Osteoblast (primary cell): ENCODE measurements around the gene OPCML. TPM values are rescaled to one million over a fixed set of nuclear protein-coding genes. Genes with fewer than 3 reads are reported as not detected.

Experiments
- DNase-seq: peaks from one replicate; pipeline ENCODE4 v3.0.0; 2011; ENCODE audit warnings: low spot score, mixed read lengths; ENCODE audit not compliant: insufficient read length; ENCODE audit errors: missing footprints
- H2AFZ ChIP-seq: 2 replicates; pipeline ENCODE4 v1.6.0; 2011; ENCODE audit warnings: mild to moderate bottlenecking, low read length
- H3K27ac ChIP-seq: 2 replicates; pipeline ENCODE4 v1.5.1; 2011; ENCODE audit warnings: mild to moderate bottlenecking, low read depth, low read length, moderate library complexity
- H3K27me3 ChIP-seq: 2 replicates; pipeline ENCODE4 v1.6.0; 2012; ENCODE audit warnings: mild to moderate bottlenecking, control low read depth, inconsistent platforms, low read length, moderate library complexity; ENCODE audit not compliant: insufficient read depth
- H3K36me3 ChIP-seq: 2 replicates; pipeline ENCODE4 v1.5.1; 2011; ENCODE audit warnings: mild to moderate bottlenecking, low read length, control low read depth, moderate library complexity; ENCODE audit not compliant: insufficient read depth
- H3K4me1 ChIP-seq: 2 replicates; pipeline ENCODE4 v1.5.1; 2011; ENCODE audit warnings: mild to moderate bottlenecking, low read length, control low read depth, moderate library complexity; ENCODE audit not compliant: insufficient read depth
- H3K4me2 ChIP-seq: 2 replicates; pipeline ENCODE4 v1.6.0; 2011; ENCODE audit warnings: mild to moderate bottlenecking, low read length; ENCODE audit not compliant: insufficient read depth
- H3K4me3 ChIP-seq: fragments of 200-600 bp; sonication (generic); 3 replicates; pipeline ENCODE4 v1.5.1; 2012; ENCODE audit warnings: mild to moderate bottlenecking, low read length, inconsistent platforms; ENCODE audit not compliant: insufficient read depth
- H3K79me2 ChIP-seq: 2 replicates; pipeline ENCODE4 v1.6.0; 2012; ENCODE audit warnings: mild to moderate bottlenecking, low read length, control low read depth, inconsistent platforms; ENCODE audit not compliant: insufficient read depth
- H3K9me3 ChIP-seq: 2 replicates; pipeline ENCODE4 v1.5.1; 2011; ENCODE audit warnings: low read depth, low read length, control low read depth
- H4K20me1 ChIP-seq: 2 replicates; pipeline ENCODE4 v1.6.0; 2012; ENCODE audit warnings: mild to moderate bottlenecking, low read length, control low read depth; ENCODE audit not compliant: insufficient read depth
- total RNA-seq: library from RNA; depleted of rRNA; stranded (reverse); fragments of >200 nt; gene quantifications from 2 replicates; pipeline ENCODE4 v1.2.3, GENCODE V29; 2012
- TF ChIP-seq, protein P1 (sequence below): IDR thresholded peaks from 2 replicates; pipeline ENCODE4 v1.5.1; 2011; ENCODE audit warnings: mild to moderate bottlenecking, low read depth, low read length, moderate library complexity; ENCODE audit errors: extremely low read depth

The OPCML gene
- total RNA-seq, 1 donor = 0.36 TPM

DNA sequence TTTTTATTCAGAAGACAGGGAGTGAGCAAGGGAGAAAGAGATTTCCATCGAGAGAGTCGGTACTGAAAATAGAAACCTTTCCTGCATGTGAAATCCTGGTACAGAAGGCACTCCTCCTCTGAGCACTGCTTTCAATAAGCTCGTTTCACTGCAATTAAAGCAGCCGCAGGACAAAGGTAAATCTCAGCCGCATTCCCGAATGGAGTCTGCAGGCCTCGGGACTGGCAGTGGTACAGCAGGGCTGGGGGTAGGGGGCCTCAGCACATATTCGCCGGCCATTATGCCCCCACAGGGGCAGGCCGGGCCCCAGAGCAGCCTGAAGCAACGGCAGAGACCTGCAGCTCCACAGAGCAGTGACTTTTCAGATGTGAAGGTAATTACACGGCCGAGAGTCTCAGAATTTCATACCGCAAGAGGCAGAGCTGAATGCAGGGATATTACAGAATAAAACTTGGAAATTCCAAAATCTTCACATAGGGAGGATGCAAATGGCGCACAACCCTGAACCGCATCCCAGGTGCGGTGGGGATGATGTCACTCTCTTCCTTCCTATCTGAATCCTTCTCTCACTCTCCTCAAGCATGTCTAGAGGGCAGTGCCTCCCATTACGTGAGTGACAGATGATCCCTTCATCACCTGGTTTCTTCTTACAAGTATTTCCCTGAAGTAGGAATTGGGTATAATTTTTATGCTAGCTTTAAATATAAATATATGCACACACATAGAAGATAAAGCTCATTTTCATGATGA, 622.1 kb downstream of the OPCML start:
- TF ChIP-seq, protein P1, sequence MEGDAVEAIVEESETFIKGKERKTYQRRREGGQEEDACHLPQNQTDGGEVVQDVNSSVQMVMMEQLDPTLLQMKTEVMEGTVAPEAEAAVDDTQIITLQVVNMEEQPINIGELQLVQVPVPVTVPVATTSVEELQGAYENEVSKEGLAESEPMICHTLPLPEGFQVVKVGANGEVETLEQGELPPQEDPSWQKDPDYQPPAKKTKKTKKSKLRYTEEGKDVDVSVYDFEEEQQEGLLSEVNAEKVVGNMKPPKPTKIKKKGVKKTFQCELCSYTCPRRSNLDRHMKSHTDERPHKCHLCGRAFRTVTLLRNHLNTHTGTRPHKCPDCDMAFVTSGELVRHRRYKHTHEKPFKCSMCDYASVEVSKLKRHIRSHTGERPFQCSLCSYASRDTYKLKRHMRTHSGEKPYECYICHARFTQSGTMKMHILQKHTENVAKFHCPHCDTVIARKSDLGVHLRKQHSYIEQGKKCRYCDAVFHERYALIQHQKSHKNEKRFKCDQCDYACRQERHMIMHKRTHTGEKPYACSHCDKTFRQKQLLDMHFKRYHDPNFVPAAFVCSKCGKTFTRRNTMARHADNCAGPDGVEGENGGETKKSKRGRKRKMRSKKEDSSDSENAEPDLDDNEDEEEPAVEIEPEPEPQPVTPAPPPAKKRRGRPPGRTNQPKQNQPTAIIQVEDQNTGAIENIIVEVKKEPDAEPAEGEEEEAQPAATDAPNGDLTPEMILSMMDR = no peak
- Histone ChIP-seq H3K9me3 (no peaks in the 10 kb centered on the region), H3K4me1 (peaks cover 3% of the 10 kb centered on the region), H2AFZ (no peak overlapping the region), H3K4me3 (no peak overlapping the region), H3K27ac (no peak overlapping the region), H3K4me2 (no peak overlapping the region), H3K27me3 (no peaks in the 10 kb centered on the region), H3K79me2 (no peaks in the 10 kb centered on the region), H3K36me3 (no peaks in the 10 kb centered on the region), H4K20me1 (no peaks in the 10 kb centered on the region)
- no peak for DNase-seq

DNA sequence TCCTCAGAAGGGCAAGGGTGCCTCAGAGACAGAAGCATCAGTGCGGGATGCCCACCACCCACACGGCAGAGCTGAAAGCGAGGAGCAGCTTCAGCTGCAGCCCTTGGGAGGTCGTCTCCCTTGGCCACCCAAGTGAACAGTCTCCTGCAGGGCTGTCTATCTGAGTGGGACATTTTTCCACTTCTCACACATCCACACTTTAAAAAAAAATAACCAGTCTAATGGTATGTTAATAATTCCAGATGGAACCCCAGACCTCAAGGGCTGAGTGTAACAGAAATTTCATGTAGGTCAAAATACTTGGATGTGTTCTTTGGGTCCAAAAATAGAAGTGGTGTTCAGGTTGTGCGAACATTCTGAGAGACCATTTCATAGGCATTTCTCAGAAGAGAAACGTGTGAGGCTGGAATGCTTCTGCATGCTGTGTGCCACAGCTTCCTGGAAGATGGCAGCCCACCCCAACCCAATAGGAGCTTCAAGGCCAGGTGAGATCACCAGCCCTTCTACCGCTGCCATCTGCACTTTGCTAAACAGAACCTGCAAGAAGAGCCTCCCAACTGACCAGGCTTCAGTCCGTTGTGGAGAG, 623.2 kb downstream of the OPCML start:
- H3K79me2 ChIP-seq = no peaks in the 10 kb centered on the region
- H3K4me2 ChIP-seq = no peak overlapping the region
- H3K4me1 ChIP-seq = peaks cover 3% of the 10 kb centered on the region
- H3K9me3 ChIP-seq = no peaks in the 10 kb centered on the region
- DNase-seq = no peak
- H3K27me3 ChIP-seq = no peaks in the 10 kb centered on the region
- no peak overlapping the region for H3K27ac ChIP-seq
- H4K20me1 ChIP-seq = no peaks in the 10 kb centered on the region
- no peak overlapping the region for H2AFZ ChIP-seq
- H3K4me3 ChIP-seq = no peak overlapping the region
- TF ChIP-seq, protein P1 = no peak
- H3K36me3 ChIP-seq = no peaks in the 10 kb centered on the region

DNA sequence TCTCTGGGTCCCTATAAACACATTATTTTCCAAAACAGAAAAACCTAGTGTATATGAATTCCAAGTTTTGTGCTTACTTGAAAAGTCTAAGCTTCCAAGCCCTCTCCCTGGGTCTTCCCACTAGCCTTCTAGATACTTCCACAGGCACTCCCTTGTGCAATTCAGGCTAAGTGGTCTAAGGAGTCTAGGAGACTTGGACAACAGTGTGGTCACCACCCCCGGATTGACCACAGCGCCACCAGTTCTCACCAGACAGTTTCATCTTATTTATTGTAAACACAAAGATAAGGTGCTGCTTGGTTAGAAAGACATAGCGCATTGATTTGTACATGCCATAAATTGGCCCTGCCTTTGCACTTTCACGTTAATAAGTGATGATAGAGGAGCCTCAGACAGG, 623.9 kb downstream of the OPCML start:
- no peaks in the 10 kb centered on the region for H3K79me2 ChIP-seq
- TF ChIP-seq, protein P1 = no peak
- no peak overlapping the region for H3K4me3 ChIP-seq
- H3K27me3 ChIP-seq = no peaks in the 10 kb centered on the region
- H2AFZ ChIP-seq = no peak overlapping the region
- no peak overlapping the region for H3K4me2 ChIP-seq
- H3K27ac ChIP-seq = no peak overlapping the region
- DNase-seq = no peak
- no peaks in the 10 kb centered on the region for H4K20me1 ChIP-seq
- no peaks in the 10 kb centered on the region for H3K36me3 ChIP-seq
- H3K9me3 ChIP-seq = no peaks in the 10 kb centered on the region
- peaks cover 3% of the 10 kb centered on the region for H3K4me1 ChIP-seq

DNA sequence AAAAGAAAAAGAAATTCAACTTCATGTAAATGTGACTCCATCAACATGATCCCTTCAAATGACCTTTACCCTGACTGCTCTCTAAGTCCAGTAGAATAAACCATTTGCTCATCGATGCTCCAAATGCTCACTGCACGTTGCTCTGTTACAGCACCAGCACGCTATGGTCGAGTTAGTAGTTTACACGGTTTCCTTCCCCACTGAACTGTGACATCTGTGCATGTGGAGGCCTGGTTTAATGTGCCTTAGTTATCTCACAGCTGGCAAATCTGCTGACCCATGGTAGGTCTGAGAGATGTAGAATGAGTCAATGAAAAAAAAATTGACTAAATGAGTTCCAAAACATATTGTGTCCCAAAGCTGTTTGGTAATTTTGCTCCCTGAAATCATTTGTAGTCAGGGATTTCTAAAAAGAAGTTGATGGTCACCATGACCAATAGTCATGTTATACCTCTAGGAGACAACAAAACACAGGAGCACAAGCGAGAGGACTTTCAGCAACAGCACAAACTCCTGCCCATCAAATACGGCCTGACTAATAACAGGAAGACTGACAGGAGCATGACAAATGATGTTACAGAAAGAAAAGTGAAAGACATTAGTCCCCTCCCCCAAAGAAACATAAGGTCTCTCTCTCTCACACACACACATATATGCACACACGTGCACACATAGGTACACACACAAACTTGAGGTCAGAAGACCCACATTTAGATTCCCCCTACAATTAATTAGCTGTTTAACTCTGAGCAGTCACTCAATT, 624.5 kb downstream of the OPCML start:
- H2AFZ ChIP-seq = no peak overlapping the region
- H4K20me1 ChIP-seq = no peaks in the 10 kb centered on the region
- no peaks in the 10 kb centered on the region for H3K27me3 ChIP-seq
- H3K4me3 ChIP-seq = no peak overlapping the region
- no peak overlapping the region for H3K27ac ChIP-seq
- no peak for DNase-seq
- H3K4me2 ChIP-seq = no peak overlapping the region
- no peaks in the 10 kb centered on the region for H3K9me3 ChIP-seq
- no peaks in the 10 kb centered on the region for H3K36me3 ChIP-seq
- H3K4me1 ChIP-seq = peaks cover 3% of the 10 kb centered on the region
- TF ChIP-seq, protein P1 = no peak
- no peaks in the 10 kb centered on the region for H3K79me2 ChIP-seq
